ENCODE data around the gene ATP5MC3. TPM values are rescaled to one million over a fixed set of nuclear protein-coding genes. Genes with fewer than 3 reads are reported as not detected.

Gene ATP5MC3
- total RNA-seq: 162 and 189 TPM in 2 replicates

GRCh38 chr2:175181104-175181876, at the start of gene ATP5MC3:
TSS of gene ATP5MC3 (minus strand) at chr2:175181710. CDS start at chr2:175181393, 317 bp downstream.

DNA sequence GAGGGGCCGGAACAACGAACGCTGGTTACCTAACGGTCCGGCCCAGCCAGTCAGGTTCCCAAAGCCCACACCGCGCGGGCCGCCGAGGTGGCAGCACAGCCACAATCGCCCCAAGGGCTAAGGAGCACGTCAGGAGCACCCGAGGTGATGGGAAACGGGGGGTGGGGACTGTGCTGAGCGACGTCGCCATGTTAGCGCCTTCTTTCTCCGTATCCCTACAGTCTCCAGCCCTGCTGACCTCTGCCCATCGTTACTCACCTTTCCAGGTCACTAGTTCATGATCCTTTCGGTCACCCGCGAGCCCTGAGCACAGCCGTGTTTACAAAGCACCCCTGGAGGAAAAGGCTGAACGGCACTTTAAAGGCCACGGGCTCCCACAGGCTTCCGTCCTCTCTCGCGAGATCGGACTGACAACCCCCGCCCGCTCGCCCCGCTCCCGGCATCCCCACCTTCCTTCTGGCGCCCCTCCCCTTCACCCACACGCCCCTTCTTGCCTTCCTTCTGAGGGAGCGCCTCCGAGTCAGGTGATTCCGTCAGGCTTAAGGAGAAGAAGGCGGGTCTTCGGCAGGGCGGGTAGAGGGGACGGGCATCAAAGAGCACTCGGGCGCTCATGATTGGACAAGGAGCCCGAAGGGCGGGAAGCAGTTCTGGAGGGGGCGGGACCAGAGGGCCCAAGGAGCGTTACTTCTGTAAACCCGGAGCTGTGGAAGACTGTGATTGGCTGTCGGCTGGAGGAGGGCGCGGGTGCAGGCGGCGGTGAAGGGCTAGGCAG, 13.5 kb downstream of the ATP5MC3 start, which contains the start of gene ATF2:
Gene ATF2 (minus strand): TSS at position 412 of the 772 bp plus-strand sequence. CDS start 31,760 bp downstream, outside the sequence.

Other genes starting within 250 kb of the ATP5MC3 start
- gene CHN1, start 176.3 kb downstream of the ATP5MC3 start, total RNA-seq: 3.1 and 9.2 TPM in 2 replicates
- 23.5 and 27.4 TPM in 2 replicates for gene ATF2, start 13.5 kb downstream of the ATP5MC3 start, total RNA-seq